Right ventricle myocardium inferior (tissue), 1 donor: ENCODE results near the gene PARK7. TPM values are rescaled to one million over a fixed set of nuclear protein-coding genes. Genes with fewer than 3 reads are reported as not detected.

Experiments
- ATAC-seq: fragments of 200-7000 bp; cut with Tn5 transposase; one replicate; pipeline ENCODE4 v1.9.1; 2020; ENCODE audit warnings: mild to moderate bottlenecking, moderate library complexity
- DNase-seq: peaks from one replicate; pipeline ENCODE4 v3.0.0; 2021; ENCODE audit errors: missing footprints
- intact Hi-C: fragments of 100-400 bp; cut with DNase I; formaldehyde crosslinking; loops from one replicate; pipeline ENCODE4 v1.11.0; 2022
- total RNA-seq: library from RNA; stranded (reverse); fragmentation: NEBNext Ultra II Directional; extraction: Animal tissue kit (Norgen Biotek cat#: 25700); gene quantifications from one replicate; pipeline ENCODE4 v1.2.1, GENCODE V29; 2021
- donor health status: DM: no; HTN: yes; CAD: no; lungs with severe emphysema.

The PARK7 gene
- total RNA-seq, 1 donor from 2014 or later = 372 TPM

DNA sequence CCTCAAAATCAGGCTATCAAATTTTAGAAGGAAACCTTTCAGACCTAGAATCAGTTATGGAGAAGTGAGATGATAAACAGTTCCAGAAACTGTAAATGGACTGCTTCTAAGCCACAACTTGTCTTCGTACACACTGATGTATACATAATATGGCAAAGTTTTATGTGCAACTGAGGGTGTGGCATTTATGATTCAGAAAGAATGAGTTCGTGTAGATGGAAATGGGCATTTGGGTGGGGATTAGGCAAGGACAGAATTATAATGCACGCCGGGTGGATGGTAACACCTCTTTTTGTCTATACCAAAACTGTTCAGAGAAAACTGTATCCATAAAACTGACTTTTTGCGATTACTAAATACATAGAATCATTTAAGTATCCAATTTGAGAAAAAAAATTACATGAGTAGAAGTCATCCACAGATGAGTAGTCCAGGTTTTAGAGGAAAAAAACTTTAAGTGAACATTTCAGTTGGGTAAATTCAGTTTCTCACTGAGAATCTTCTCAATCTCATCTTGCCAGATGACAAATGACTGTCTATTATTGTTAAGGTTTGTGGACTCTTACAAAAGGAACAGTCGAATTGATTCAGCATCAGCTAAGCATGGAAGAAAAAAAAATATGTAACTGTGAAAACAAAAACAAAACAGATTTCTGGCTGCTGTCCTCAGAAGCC, 42.1 kb downstream of the PARK7 start:
- intact Hi-C loops = no loop called here
- ATAC-seq = no peak

GRCh38 chr1:8004113-8004802, 42.7 kb downstream of the PARK7 start:
- ATAC-seq = peak; percentile 21
- DNase-seq = no peak
- intact Hi-C loops = no loop called here

More for the DNA sequence above, 42.1 kb downstream of the PARK7 start:
- DNase-seq = no peak

GRCh38 chr1:8004803-8005573, 43.5 kb downstream of the PARK7 start:
- intact Hi-C loops = no loop called here

DNA sequence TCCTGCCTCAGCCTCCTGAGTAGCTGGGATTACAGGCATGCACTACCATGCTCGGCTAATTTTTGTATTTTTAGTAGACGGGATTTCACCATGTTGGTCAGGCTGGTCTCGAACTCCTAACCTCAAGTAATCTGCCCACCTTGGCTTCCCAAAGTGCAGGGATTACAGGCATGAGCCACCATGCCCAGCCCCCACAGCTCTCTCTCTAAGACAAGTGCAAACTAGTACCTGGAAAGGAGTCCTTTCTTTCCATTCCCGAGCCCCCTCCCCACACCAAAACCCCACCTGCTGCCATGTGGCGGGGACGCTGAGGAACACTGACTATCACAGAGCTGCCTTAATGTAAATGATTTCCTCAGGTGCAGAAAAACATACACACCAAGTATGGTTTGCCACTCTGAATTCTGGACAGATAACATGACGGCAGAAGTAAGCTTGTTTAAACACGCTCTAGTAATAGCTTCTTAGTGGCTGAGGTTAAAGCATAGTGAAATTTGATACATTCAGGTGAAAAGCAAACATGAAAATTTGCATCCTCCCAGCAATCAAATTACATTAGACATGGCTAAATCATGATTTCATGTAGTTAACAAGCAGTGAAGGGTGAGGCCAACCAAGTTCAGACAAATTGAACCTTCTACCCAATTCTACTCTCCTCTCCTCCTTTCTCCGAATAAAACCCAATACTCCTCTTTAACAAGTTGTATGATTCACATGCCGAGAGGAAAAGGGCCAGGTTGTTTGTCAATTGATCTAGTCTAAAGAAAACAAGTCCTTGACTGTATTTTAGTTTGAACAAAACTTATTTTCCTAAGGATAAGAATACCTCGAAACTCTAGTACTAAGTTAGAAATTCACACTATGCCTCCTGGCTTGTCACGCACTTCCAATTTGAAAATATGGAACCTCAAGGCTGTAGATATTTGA, 44.8 kb downstream of the PARK7 start:
- no peak for ATAC-seq

More at GRCh38 chr1:8004803-8005573, 43.5 kb downstream of the PARK7 start:
- DNase-seq (peak; percentile 90), ATAC-seq (peak; percentile 95)

GRCh38 chr1:8009043-8010002, 47.8 kb downstream of the PARK7 start:
- ATAC-seq = no peak
- intact Hi-C loops = no loop called here
- DNase-seq = no peak

More for the DNA sequence above, 44.8 kb downstream of the PARK7 start:
- no peak for DNase-seq
- intact Hi-C loops = no loop called here

- ATAC-seq = no peak
- no peak for DNase-seq
- intact Hi-C loops = no loop called here
These were observed 48.7 kb downstream of the PARK7 start for GRCh38 chr1:8010080-8010664.

GRCh38 chr1:8011016-8011415, 49.5 kb downstream of the PARK7 start:
- ATAC-seq = no peak
- DNase-seq = no peak
- intact Hi-C loops = no loop called here

DNA sequence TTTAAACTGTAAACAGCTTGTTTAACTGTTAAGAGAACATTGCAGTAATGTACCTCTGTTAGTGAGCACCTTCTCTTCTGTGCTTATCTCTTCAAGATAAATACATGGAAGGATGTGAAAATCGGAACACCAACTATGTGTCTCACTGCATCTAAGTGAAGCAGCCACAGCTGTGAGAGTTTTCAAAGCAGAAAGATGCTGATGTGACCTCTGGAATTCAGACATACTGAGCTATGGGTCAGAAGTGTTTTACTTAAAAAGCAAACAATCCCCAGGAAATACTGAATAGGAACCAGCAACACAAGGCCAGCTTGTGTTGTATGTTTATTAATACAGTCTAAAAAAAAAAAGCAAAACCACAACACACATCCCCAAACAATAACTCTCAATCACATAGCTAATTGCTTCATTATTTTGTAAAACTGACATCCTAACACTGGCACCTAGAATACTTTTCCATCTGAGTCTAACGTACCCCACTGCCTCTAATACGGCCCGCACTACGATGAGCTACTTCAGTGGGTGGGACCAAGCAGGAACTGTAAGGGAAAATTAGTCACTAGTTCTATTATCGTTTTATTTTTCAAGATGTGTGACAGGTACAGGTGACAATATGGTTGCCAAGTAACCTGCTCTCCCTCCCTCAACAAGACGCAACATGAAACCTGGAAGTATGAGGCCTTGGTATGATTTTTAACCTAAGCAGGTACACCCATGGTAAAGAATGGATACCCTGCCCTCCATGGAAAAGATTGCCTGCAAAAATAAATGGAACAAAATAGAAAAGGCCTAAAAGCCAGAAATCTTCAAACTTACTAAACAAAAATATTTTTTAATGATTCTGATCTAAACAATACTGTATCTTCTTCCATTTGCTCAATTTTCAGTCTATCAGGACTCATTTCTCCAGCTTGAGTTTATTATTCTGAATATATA, 50.7 kb downstream of the PARK7 start:
- DNase-seq (no peak), ATAC-seq (no peak)
- intact Hi-C loops = no loop called here

DNA sequence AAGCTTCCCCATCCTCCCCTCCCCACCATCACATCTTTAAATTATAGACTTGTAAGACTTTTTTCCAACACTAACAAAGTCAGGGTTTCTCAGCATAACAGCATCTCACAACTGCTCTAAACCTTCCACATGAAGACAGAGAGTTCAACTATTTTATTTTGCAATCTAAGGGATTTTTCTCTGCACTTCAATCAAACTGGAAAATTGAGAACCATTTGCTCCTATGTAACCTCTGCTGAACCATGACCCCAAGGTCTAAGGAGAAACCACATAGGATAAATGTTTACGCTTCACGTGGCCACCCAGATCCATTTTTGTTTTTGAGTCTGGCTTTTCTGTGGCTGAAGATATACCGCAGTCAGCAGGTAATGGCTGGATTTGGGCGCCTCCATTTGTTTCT, 51.4 kb downstream of the PARK7 start:
- intact Hi-C loops = no loop called here
- DNase-seq (no peak), ATAC-seq (no peak)

- no peak for ATAC-seq
- intact Hi-C loops = no loop called here
- no peak for DNase-seq
These were observed 51.9 kb downstream of the PARK7 start for GRCh38 chr1:8013399-8013798.

DNA sequence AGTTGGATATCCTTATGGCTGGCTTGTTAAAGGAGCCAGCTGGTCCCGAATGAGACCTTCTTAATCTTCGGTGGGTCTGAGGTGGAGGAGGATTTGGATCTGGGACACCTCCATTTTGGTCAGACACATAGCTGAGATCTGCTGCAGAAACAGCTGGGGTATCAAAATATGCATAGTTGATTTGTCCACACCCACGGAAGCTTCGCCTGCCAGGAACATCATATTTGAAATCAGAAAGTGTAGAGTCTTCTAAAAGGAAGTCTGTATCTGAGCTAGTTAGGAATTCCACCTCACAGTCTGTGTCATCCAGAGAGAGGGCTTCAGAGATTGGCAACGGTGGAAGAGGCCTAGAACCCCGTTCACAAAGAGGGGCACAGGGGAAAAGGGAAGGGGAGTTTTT, 52.3 kb downstream of the PARK7 start:
- DNase-seq (no peak), ATAC-seq (no peak)
- intact Hi-C loops = no loop called here

GRCh38 chr1:8014381-8014988, 53.0 kb downstream of the PARK7 start:
- ATAC-seq (no peak), DNase-seq (no peak)
- intact Hi-C loops = no loop called here

- DNase-seq = no peak
- peak; percentile 74 for ATAC-seq
- intact Hi-C loops = no loop called here
These were observed 53.7 kb downstream of the PARK7 start for GRCh38 chr1:8015036-8015808.

GRCh38 chr1:8015809-8016165, 54.3 kb downstream of the PARK7 start:
- intact Hi-C loops = no loop called here
- ATAC-seq = peak; percentile 87
- DNase-seq = peak; percentile 69

- DNase-seq (no peak), ATAC-seq (no peak)
- intact Hi-C loops = no loop called here
These were observed 54.8 kb downstream of the PARK7 start for GRCh38 chr1:8016210-8016894.
